Measurements from ENCODE around the gene FREM1. TPM values are rescaled to one million over a fixed set of nuclear protein-coding genes. Genes with fewer than 3 reads are reported as not detected.

Gene FREM1
- total and polyA plus RNA-seq, 2 of the 4 experiments (the other 2 are of a cell fraction), result under 0.01 TPM; not detected in 1

DNA sequence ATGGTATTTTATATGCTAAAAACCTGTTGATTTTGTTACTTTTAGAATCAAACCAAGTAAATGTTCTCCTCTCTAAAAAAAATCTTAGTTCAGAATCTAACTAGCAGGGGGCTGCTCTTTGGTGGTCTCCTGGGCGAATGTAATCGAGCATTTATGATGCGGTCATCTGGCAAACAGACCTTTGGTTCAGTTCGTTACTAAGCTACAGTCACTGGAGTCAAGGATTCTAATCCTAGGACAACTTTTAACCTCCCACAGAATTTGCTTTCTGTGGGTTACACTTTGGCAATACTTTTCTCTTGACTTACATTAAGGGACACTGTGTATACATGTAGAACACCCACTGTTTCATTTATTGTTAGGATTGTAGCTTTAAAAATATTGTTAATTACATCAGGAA is 26.3 kb upstream of the FREM1 start:
- Histone ChIP-seq H3K14ac (replicated peaks; ENCODE audit: low read depth, low read length) (no peak overlapping the region), H3K9me1 (ENCODE audit: insufficient read depth, low read length) (no peaks in the 10 kb centered on the region), H3K4me1 (ENCODE audit: control insufficient read depth, insufficient read depth, low read length) (no peaks in the 10 kb centered on the region), H3K56ac (ENCODE audit: extremely low read depth, insufficient read depth, low read length) (no peak overlapping the region), H2BK120ac (ENCODE audit: low read depth, low read length) (no peak overlapping the region), H3K4me2 (ENCODE audit: low read depth, low read length) (no peak overlapping the region), H2AK5ac (ENCODE audit: low read depth, low read length) (no peak overlapping the region), H3K27ac (ENCODE audit: insufficient read depth, low read length) (no peak overlapping the region), H2BK20ac (ENCODE audit: low read depth, low read length) (no peak overlapping the region), H3K79me1 (ENCODE audit: low read depth in 1 of 2, low read length in 2 of 2) (no peaks in the 10 kb centered on the region), H4K91ac (ENCODE audit: insufficient read depth, low read depth, low read length) (no peak overlapping the region), H2AFZ (replicated peaks; ENCODE audit: low read length, poor library complexity) (no peak overlapping the region), H3K18ac (ENCODE audit: low read depth, low read length) (no peak overlapping the region), H4K20me1 (ENCODE audit: insufficient read depth, low read length) (no peaks in the 10 kb centered on the region), H3K9ac (ENCODE audit: low read depth, low read length) (no peak overlapping the region), H4K8ac (ENCODE audit: low read depth in 2 of 2, low read length in 2 of 2) (no peak overlapping the region), H2AK9ac (replicated peaks; ENCODE audit: low read depth, low read length, poor library complexity) (no peak overlapping the region), H2BK5ac (ENCODE audit: low read depth, low read length, poor library complexity, severe bottlenecking) (no peak overlapping the region), H3K27me3 (ENCODE audit: control insufficient read depth, insufficient read depth, low read length) (no peaks in the 10 kb centered on the region), H3K36me3 (ENCODE audit: control insufficient read depth, insufficient read depth, low read length) (no peaks in the 10 kb centered on the region), H3K4ac (ENCODE audit: low read depth, low read length) (no peak overlapping the region), H4K5ac (ENCODE audit: low read depth, low read length) (no peak overlapping the region), H3K4me3 (ENCODE audit: insufficient read depth, low read depth, low read length) (no peak overlapping the region), H3K23ac (ENCODE audit: low read depth, low read length) (no peak overlapping the region), H2BK15ac (ENCODE audit: low read depth, low read length) (no peak overlapping the region), H3K9me3 (ENCODE audit: control insufficient read depth, insufficient read depth, low read length) (no peaks in the 10 kb centered on the region)
- intact Hi-C loops (cut with micrococcal nuclease), result no loop called here
- TF ChIP-seq MXI1 (IDR thresholded peaks at IDR 0.05; ENCODE audit: borderline replicate concordance, low read depth, low read length), result no peak
- TF ChIP-seq MAZ (IDR thresholded peaks at IDR 0.05; ENCODE audit: borderline replicate concordance, low read depth, low read length), result no peak
- TF ChIP-seq CHD1 (IDR thresholded peaks at IDR 0.05; ENCODE audit: low read depth, low read length), result no peak
- TF ChIP-seq CEBPB (IDR thresholded peaks at IDR 0.05; ENCODE audit: low read depth, low read length), result no peak
- TF ChIP-seq, protein P1, sequence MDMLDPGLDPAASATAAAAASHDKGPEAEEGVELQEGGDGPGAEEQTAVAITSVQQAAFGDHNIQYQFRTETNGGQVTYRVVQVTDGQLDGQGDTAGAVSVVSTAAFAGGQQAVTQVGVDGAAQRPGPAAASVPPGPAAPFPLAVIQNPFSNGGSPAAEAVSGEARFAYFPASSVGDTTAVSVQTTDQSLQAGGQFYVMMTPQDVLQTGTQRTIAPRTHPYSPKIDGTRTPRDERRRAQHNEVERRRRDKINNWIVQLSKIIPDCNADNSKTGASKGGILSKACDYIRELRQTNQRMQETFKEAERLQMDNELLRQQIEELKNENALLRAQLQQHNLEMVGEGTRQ (IDR thresholded peaks at IDR 0.05; ENCODE audit: low read depth, low read length), result no peak
- no peak for TF ChIP-seq POLR2A (IDR thresholded peaks at IDR 0.05; ENCODE audit: low read depth, low read length)
- no peak for TF ChIP-seq SMC3 (IDR thresholded peaks at IDR 0.05; ENCODE audit: low read depth, low read length)
- no peak for TF ChIP-seq CTCF (conservative IDR thresholded peaks at IDR 0.05; ENCODE audit: low read depth, low read length)
- TF ChIP-seq, protein P2, sequence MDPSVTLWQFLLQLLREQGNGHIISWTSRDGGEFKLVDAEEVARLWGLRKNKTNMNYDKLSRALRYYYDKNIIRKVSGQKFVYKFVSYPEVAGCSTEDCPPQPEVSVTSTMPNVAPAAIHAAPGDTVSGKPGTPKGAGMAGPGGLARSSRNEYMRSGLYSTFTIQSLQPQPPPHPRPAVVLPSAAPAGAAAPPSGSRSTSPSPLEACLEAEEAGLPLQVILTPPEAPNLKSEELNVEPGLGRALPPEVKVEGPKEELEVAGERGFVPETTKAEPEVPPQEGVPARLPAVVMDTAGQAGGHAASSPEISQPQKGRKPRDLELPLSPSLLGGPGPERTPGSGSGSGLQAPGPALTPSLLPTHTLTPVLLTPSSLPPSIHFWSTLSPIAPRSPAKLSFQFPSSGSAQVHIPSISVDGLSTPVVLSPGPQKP (IDR thresholded peaks at IDR 0.05; ENCODE audit: borderline replicate concordance, low read depth, low read length), result no peak
- no peak for TF ChIP-seq FOS (IDR thresholded peaks at IDR 0.05; ENCODE audit: low read depth, low read length)
- no peak for TF ChIP-seq RAD21 (IDR thresholded peaks at IDR 0.05; ENCODE audit: low read length)
- TF ChIP-seq RCOR1 (IDR thresholded peaks at IDR 0.05; ENCODE audit: insufficient replicate concordance, low read length), result no peak
- TF ChIP-seq BHLHE40 (IDR thresholded peaks at IDR 0.05; ENCODE audit: low read depth, low read length), result no peak
- no peak for TF ChIP-seq MAFK (IDR thresholded peaks at IDR 0.05; ENCODE audit: low read depth, low read length)
- TF ChIP-seq NFE2L2 (IDR thresholded peaks at IDR 0.05; ENCODE audit: low read depth, low read length), result no peak
- no peak for TF ChIP-seq RFX5 (IDR thresholded peaks at IDR 0.05; ENCODE audit: low read depth, low read length)
- 53% methylated on average over 3 of the region's 4 CpGs; no CpG with 5 or more reads in 1 of the 2 experiments for WGBS, 2 experiments (ENCODE audit: extremely low coverage in 2 of 2, insufficient read length in 1 of 2)
- POLR2A ChIA-PET (ENCODE audit: unreplicated experiment), result no interaction called here
- in situ Hi-C loops (cut with MboI; ENCODE audit: low sequenced_read_pairs), result no loop called here
- BruUV-seq (replicated peaks), result no TSS peak
- DNase-seq (no peak), ATAC-seq (ENCODE audit: low read depth) (no peak)
- CTCF ChIA-PET, result no interaction called here
- dilution Hi-C loops (cut with HindIII; ENCODE audit: low sequenced_read_pairs, unreplicated experiment), result no loop called here

Measured in IMR-90 (cell line).